ENCODE data around the gene SSTR5. TPM values are rescaled to one million over a fixed set of nuclear protein-coding genes. Genes with fewer than 3 reads are reported as not detected.

SSTR5 gene
- total and polyA plus RNA-seq, 2 experiments from 2014 or later, result 0.77 to 1.3 TPM

GRCh38 chr16:1123525-1124230, 51.1 kb downstream of the SSTR5 start:
- no peaks in the 10 kb centered on the region for H3K9me3 ChIP-seq (ENCODE audit: low read depth)
- H3K4me2 ChIP-seq, result no peak overlapping the region
- H3K79me2 ChIP-seq, result no peaks in the 10 kb centered on the region
- no peaks in the 10 kb centered on the region for H4K20me1 ChIP-seq (ENCODE audit: insufficient read depth, poor library complexity, severe bottlenecking)
- no peaks in the 10 kb centered on the region for H3K4me1 ChIP-seq (ENCODE audit: insufficient read depth)
- DNase-seq (ENCODE audit: low spot score), result no peak
- H3K9me2 ChIP-seq (replicated peaks; ENCODE audit: insufficient read depth), result no peaks in the 10 kb centered on the region
- H3K27me3 ChIP-seq, result no peaks in the 10 kb centered on the region
- TF ChIP-seq EZH2 (IDR thresholded peaks at IDR 0.05; ENCODE audit: borderline replicate concordance) (no peak), EZH2phosphoT487 (IDR thresholded peaks at IDR 0.05; ENCODE audit: low read depth, severe bottlenecking, unreplicated experiment) (no peak), CTCF (IDR thresholded peaks at IDR 0.05; ENCODE audit: poor library complexity) (no peak)
- H3K36me3 ChIP-seq (replicated peaks; ENCODE audit: insufficient read depth, low read depth), result no peaks in the 10 kb centered on the region
- H2AFZ ChIP-seq, result no peak overlapping the region
- 90% methylated on average over 17 of the region's 21 CpGs for WGBS (ENCODE audit: low lambda C conversion rate, missing lambda C conversion rate)
- H3K27ac ChIP-seq, result no peak overlapping the region
- no peak overlapping the region for H3K4me3 ChIP-seq

GRCh38 chr16:1124291-1124690, 51.7 kb downstream of the SSTR5 start:
- Histone ChIP-seq H3K79me2 (no peaks in the 10 kb centered on the region), H3K4me1 (ENCODE audit: insufficient read depth) (no peaks in the 10 kb centered on the region), H3K9me2 (replicated peaks; ENCODE audit: insufficient read depth) (no peaks in the 10 kb centered on the region), H3K4me3 (no peak overlapping the region), H2AFZ (no peak overlapping the region), H4K20me1 (ENCODE audit: insufficient read depth, poor library complexity, severe bottlenecking) (no peaks in the 10 kb centered on the region), H3K27me3 (no peaks in the 10 kb centered on the region), H3K9me3 (ENCODE audit: low read depth) (no peaks in the 10 kb centered on the region), H3K36me3 (replicated peaks; ENCODE audit: insufficient read depth, low read depth) (no peaks in the 10 kb centered on the region), H3K27ac (no peak overlapping the region), H3K4me2 (no peak overlapping the region)
- DNase-seq (ENCODE audit: low spot score), result no peak
- TF ChIP-seq CTCF (IDR thresholded peaks at IDR 0.05; ENCODE audit: poor library complexity), result no peak
- no peak for TF ChIP-seq EZH2 (IDR thresholded peaks at IDR 0.05; ENCODE audit: borderline replicate concordance)
- TF ChIP-seq EZH2phosphoT487 (IDR thresholded peaks at IDR 0.05; ENCODE audit: low read depth, severe bottlenecking, unreplicated experiment), result no peak
- WGBS (ENCODE audit: low lambda C conversion rate, missing lambda C conversion rate), result 95% methylated on average over 11 of the region's 18 CpGs

GRCh38 chr16:1124795-1125194, 52.2 kb downstream of the SSTR5 start:
- no peaks in the 10 kb centered on the region for H4K20me1 ChIP-seq (ENCODE audit: insufficient read depth, poor library complexity, severe bottlenecking)
- no peaks in the 10 kb centered on the region for H3K36me3 ChIP-seq (replicated peaks; ENCODE audit: insufficient read depth, low read depth)
- no peaks in the 10 kb centered on the region for H3K79me2 ChIP-seq
- no peak overlapping the region for H3K4me2 ChIP-seq
- WGBS (ENCODE audit: low lambda C conversion rate, missing lambda C conversion rate), result 91% methylated on average over 11 of the region's 11 CpGs
- H3K4me1 ChIP-seq (ENCODE audit: insufficient read depth), result no peaks in the 10 kb centered on the region
- DNase-seq (ENCODE audit: low spot score), result no peak
- no peak overlapping the region for H3K4me3 ChIP-seq
- H3K27ac ChIP-seq, result no peak overlapping the region
- H3K9me2 ChIP-seq (replicated peaks; ENCODE audit: insufficient read depth), result no peaks in the 10 kb centered on the region
- no peak overlapping the region for H2AFZ ChIP-seq
- H3K27me3 ChIP-seq, result no peaks in the 10 kb centered on the region
- H3K9me3 ChIP-seq (ENCODE audit: low read depth), result no peaks in the 10 kb centered on the region
- TF ChIP-seq EZH2phosphoT487 (IDR thresholded peaks at IDR 0.05; ENCODE audit: low read depth, severe bottlenecking, unreplicated experiment) (no peak), EZH2 (IDR thresholded peaks at IDR 0.05; ENCODE audit: borderline replicate concordance) (no peak), CTCF (IDR thresholded peaks at IDR 0.05; ENCODE audit: poor library complexity) (no peak)

All from hepatocyte (in vitro differentiated cells).